ENCODE data around the gene KIF3A.

- TF ChIP-seq FOXM1 (IDR thresholded peaks at IDR 0.05; ENCODE audit: low read depth) (no peak), RXRA (IDR thresholded peaks at IDR 0.05; ENCODE audit: borderline replicate concordance, low read depth) (no peak), CTCF (IDR thresholded peaks at IDR 0.05) (no peak), EZH2phosphoT487 (IDR thresholded peaks at IDR 0.05; ENCODE audit: borderline replicate concordance, low read depth) (no peak), MXI1 (IDR thresholded peaks at IDR 0.05; ENCODE audit: low read depth, low read length) (no peak), USF1 (IDR thresholded peaks at IDR 0.05; ENCODE audit: borderline replicate concordance, low read depth) (no peak), REST (IDR thresholded peaks at IDR 0.05; ENCODE audit: low read depth, low read length) (no peak), TEAD4 (IDR thresholded peaks at IDR 0.05; ENCODE audit: borderline replicate concordance, insufficient read depth) (no peak), YY1 (IDR thresholded peaks at IDR 0.05; ENCODE audit: low read depth) (no peak)
Observed at GRCh38 chr5:132774896-132775295, 37.5 kb upstream of the KIF3A start.

All from SK-N-SH (cell line).